Keratinocyte (primary cell): Measurements from ENCODE around the gene ADPRH. TPM values are rescaled to one million over a fixed set of nuclear protein-coding genes. Genes with fewer than 3 reads are reported as not detected.

Experiments used
- DNase-seq: peaks from one replicate; pipeline ENCODE4 v3.0.0-alpha.2; 2011; ENCODE audit warnings: low read depth, missing footprints, low spot score
- FAIRE-seq: peaks from 2 replicates; lab custom pipeline; 2011; peaks lifted over from hg19 to GRCh38; lab: Jason Lieb, UNC
- H2AFZ ChIP-seq: 2 replicates; pipeline ENCODE4 v1.6.0; 2012; ENCODE audit warnings: low read length, control low read depth, inconsistent platforms; ENCODE audit not compliant: control insufficient read depth
- H3K27ac ChIP-seq: 2 replicates; pipeline ENCODE4 v1.5.1; 2011; ENCODE audit warnings: low read length; ENCODE audit not compliant: control insufficient read depth, insufficient read depth
- H3K27me3 ChIP-seq: 3 replicates; pipeline ENCODE4 v1.6.0; 2011; ENCODE audit warnings: low read length; ENCODE audit not compliant: control insufficient read depth, insufficient read depth; ENCODE audit errors: extremely low read depth
- H3K36me3 ChIP-seq, 2 experiments: 2 replicates in 1 of 2; 3 replicates in 1 of 2; pipeline ENCODE4 v1.5.1; 2011; ENCODE audit warnings: low read length in 2 of 2, mild to moderate bottlenecking in 1 of 2; ENCODE audit not compliant: control insufficient read depth in 2 of 2, insufficient read depth in 2 of 2; ENCODE audit errors: extremely low read depth in 1 of 2
- H3K4me1 ChIP-seq: 3 replicates; pipeline ENCODE4 v1.5.1; 2011; ENCODE audit warnings: low read length; ENCODE audit not compliant: control insufficient read depth, insufficient read depth; ENCODE audit errors: extremely low read depth
- H3K4me2 ChIP-seq: 3 replicates; pipeline ENCODE4 v1.6.0; 2011; ENCODE audit warnings: low read depth, low read length; ENCODE audit not compliant: control insufficient read depth, insufficient read depth; ENCODE audit errors: extremely low read depth
- H3K4me3 ChIP-seq, 3 experiments: fragments of 200-600 bp in 1 of 3; sonication (generic) in 1 of 3; 2 replicates in 2 of 3; 3 replicates in 1 of 3; pipeline ENCODE4 v1.5.1; 2011 to 2016; ENCODE audit warnings: low read length in 3 of 3, mild to moderate bottlenecking in 3 of 3, control low read depth in 2 of 3, inconsistent platforms in 1 of 3, low read depth in 1 of 3, mixed read lengths in 1 of 3, mixed run types in 1 of 3, moderate library complexity in 1 of 3; ENCODE audit not compliant: control insufficient read depth in 2 of 3, insufficient read depth in 2 of 3; ENCODE audit errors: extremely low read depth in 1 of 3
- H3K79me2 ChIP-seq: 2 replicates; pipeline ENCODE4 v1.6.0; 2012; ENCODE audit warnings: low read length; ENCODE audit not compliant: control insufficient read depth, insufficient read depth
- H3K9ac ChIP-seq: 3 replicates; pipeline ENCODE4 v1.6.0; 2011; ENCODE audit warnings: low read length; ENCODE audit not compliant: control insufficient read depth, insufficient read depth; ENCODE audit errors: extremely low read depth
- H3K9me1 ChIP-seq: 3 replicates; pipeline ENCODE4 v1.6.0; 2011; ENCODE audit warnings: low read length; ENCODE audit not compliant: control insufficient read depth, insufficient read depth; ENCODE audit errors: extremely low read depth
- H3K9me3 ChIP-seq: 2 replicates; pipeline ENCODE4 v1.5.1; 2012; ENCODE audit warnings: low read depth, low read length; ENCODE audit not compliant: control insufficient read depth
- H4K20me1 ChIP-seq: 3 replicates; pipeline ENCODE4 v1.6.0; 2011; ENCODE audit warnings: low read length; ENCODE audit not compliant: control insufficient read depth, insufficient read depth; ENCODE audit errors: extremely low read depth
- CTCF ChIP-seq, 3 experiments: IDR thresholded peaks in 1 of 3; conservative IDR thresholded peaks in 1 of 3; optimal IDR thresholded peaks in 1 of 3; 2 replicates in 2 of 3; 3 replicates in 1 of 3; pipeline versions ENCODE3 to v1.5.1; 2011; ENCODE audit warnings: low read length in 3 of 3, mild to moderate bottlenecking in 3 of 3, moderate library complexity in 2 of 3, control low read depth in 1 of 3, inconsistent platforms in 1 of 3; ENCODE audit not compliant: insufficient read depth in 2 of 3; ENCODE audit errors: extremely low read depth in 1 of 3
- EZH2 ChIP-seq: IDR thresholded peaks from one replicate; pipeline ENCODE4 v1.6.1; 2012; ENCODE audit warnings: inconsistent platforms, mild to moderate bottlenecking, low read length, moderate library complexity
- dilution Hi-C: fragments of 300-500 bp; cut with MboI; formaldehyde crosslinking; loops from one replicate; pipeline ENCODE4 v1.7.0; 2020; ENCODE audit warnings: low sequenced_read_pairs; ENCODE audit not compliant: extremely low pct_ligation_motif_present
- polyA plus RNA-seq, 5 experiments: library from polyadenylated mRNA; depleted of rRNA in 3 of 5; stranded (reverse) in 3 of 5; stranded (forward) in 1 of 5; unstranded in 1 of 5; fragments of >200 nt; gene quantifications; 1 replicate in 1 of 5; 2 replicates in 3 of 5; 3 replicates in 1 of 5; pipeline versions ENCODE4 v1.2.1 to v1.2.3, GENCODE V29; 2011 to 2012; ENCODE audit warnings: missing spikeins in 2 of 5, low read depth in 1 of 5, low replicate concordance in 1 of 5

The ADPRH gene
- polyA plus RNA-seq, 1 donor (not counting 4 experiments of a cell fraction or from before 2014, with no cell fraction given): 0.39 TPM

GRCh38 chr3:119628816-119629445 is 49.6 kb downstream of the ADPRH start:
- dilution Hi-C loops: no loop called here
- H3K4me3 ChIP-seq: no peak overlapping the region
- no peaks in the 10 kb centered on the region for H3K79me2 ChIP-seq
- FAIRE-seq (no peak), DNase-seq (no peak)
- no peak overlapping the region for H3K9ac ChIP-seq
- no peaks in the 10 kb centered on the region for H3K36me3 ChIP-seq
- no peaks in the 10 kb centered on the region for H3K9me1 ChIP-seq
- H4K20me1 ChIP-seq: no peaks in the 10 kb centered on the region
- peaks cover 6% of the 10 kb centered on the region for H3K27me3 ChIP-seq
- H3K4me2 ChIP-seq: no peak overlapping the region
- H3K4me1 ChIP-seq: no peaks in the 10 kb centered on the region
- H3K27ac ChIP-seq: no peak overlapping the region
- no peak overlapping the region for H2AFZ ChIP-seq
- no peak for TF ChIP-seq EZH2
- TF ChIP-seq CTCF (optimal IDR thresholded peaks at IDR 0.05 in 1 of 3, IDR thresholded peaks at IDR 0.05 in 1 of 3, conservative IDR thresholded peaks at IDR 0.05 in 1 of 3; ENCODE audit: extremely low read depth in 1 of 3, insufficient read depth in 2 of 3, low read length in 3 of 3): no peak
- H3K9me3 ChIP-seq: no peaks in the 10 kb centered on the region

- H3K27ac ChIP-seq: no peak overlapping the region
- DNase-seq: no peak
- H3K9ac ChIP-seq: no peak overlapping the region
- peaks cover 6% of the 10 kb centered on the region for H3K27me3 ChIP-seq
- no peak overlapping the region for H3K4me3 ChIP-seq
- H3K9me1 ChIP-seq: no peaks in the 10 kb centered on the region
- no peaks in the 10 kb centered on the region for H3K36me3 ChIP-seq
- FAIRE-seq: no peak
- TF ChIP-seq CTCF (optimal IDR thresholded peaks at IDR 0.05 in 1 of 3, IDR thresholded peaks at IDR 0.05 in 1 of 3, conservative IDR thresholded peaks at IDR 0.05 in 1 of 3; ENCODE audit: extremely low read depth in 1 of 3, insufficient read depth in 2 of 3, low read length in 3 of 3) (no peak), EZH2 (no peak)
- H4K20me1 ChIP-seq: no peaks in the 10 kb centered on the region
- H2AFZ ChIP-seq: no peak overlapping the region
- H3K4me2 ChIP-seq: no peak overlapping the region
- no peaks in the 10 kb centered on the region for H3K9me3 ChIP-seq
- dilution Hi-C loops: no loop called here
- no peaks in the 10 kb centered on the region for H3K4me1 ChIP-seq
- H3K79me2 ChIP-seq: no peaks in the 10 kb centered on the region
Measured at GRCh38 chr3:119630128-119630879, 51.0 kb downstream of the ADPRH start.
